GM12878 (cell line): ENCODE measurements around the gene CDK11B.

ENCODE experiments used
- POLR2AphosphoS5 ChIP-seq: IDR thresholded peaks from 2 replicates; pipeline ENCODE4 v1.6.1; 2011; ENCODE audit warnings: mild to moderate bottlenecking, low read length, inconsistent platforms
- SRF ChIP-seq, 2 experiments: IDR thresholded peaks; 2 replicates each; pipeline ENCODE4 v1.6.1; 2011; ENCODE audit warnings: low read depth in 2 of 2, low read length in 2 of 2, mild to moderate bottlenecking in 1 of 2, moderate library complexity in 1 of 2
- TF ChIP-seq, protein P1 (sequence below), 3 experiments: IDR thresholded peaks in 2 of 3; conservative IDR thresholded peaks in 1 of 3; 2 replicates each; pipeline ENCODE4 v1.5.1; 2011; ENCODE audit warnings: low read depth in 3 of 3, low read length in 3 of 3, mild to moderate bottlenecking in 3 of 3, control low read depth in 2 of 3, moderate library complexity in 2 of 3, inconsistent platforms in 1 of 3, mixed read lengths in 1 of 3; ENCODE audit not compliant: control insufficient read depth in 2 of 3, insufficient read depth in 1 of 3; ENCODE audit errors: extremely low read depth in 1 of 3

DNA sequence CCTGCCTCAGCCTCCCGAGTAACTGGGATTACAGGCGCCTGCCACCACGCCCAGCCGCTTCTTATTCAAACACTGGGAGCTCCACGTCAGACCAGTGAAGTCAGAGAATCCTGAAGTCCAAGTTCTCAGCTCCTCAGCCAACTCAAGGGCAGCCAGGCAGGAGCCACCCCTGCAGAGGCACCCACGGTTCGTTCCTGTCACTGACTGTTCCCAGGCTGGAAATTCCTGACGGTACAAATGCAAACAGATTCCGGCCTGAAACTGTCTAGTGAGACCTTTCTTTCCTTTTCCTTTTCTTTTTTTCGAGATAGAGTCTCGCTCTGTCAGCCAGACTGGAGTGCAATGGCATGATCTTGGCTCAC is 22.1 kb upstream of the CDK11B start:
- TF ChIP-seq SRF (IDR thresholded peaks at IDR 0.05; ENCODE audit: low read depth in 2 of 2, low read length in 2 of 2) (no peak), POLR2AphosphoS5 (no peak)
- TF ChIP-seq, protein P1, sequence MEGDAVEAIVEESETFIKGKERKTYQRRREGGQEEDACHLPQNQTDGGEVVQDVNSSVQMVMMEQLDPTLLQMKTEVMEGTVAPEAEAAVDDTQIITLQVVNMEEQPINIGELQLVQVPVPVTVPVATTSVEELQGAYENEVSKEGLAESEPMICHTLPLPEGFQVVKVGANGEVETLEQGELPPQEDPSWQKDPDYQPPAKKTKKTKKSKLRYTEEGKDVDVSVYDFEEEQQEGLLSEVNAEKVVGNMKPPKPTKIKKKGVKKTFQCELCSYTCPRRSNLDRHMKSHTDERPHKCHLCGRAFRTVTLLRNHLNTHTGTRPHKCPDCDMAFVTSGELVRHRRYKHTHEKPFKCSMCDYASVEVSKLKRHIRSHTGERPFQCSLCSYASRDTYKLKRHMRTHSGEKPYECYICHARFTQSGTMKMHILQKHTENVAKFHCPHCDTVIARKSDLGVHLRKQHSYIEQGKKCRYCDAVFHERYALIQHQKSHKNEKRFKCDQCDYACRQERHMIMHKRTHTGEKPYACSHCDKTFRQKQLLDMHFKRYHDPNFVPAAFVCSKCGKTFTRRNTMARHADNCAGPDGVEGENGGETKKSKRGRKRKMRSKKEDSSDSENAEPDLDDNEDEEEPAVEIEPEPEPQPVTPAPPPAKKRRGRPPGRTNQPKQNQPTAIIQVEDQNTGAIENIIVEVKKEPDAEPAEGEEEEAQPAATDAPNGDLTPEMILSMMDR (IDR thresholded peaks at IDR 0.05 in 2 of 3, conservative IDR thresholded peaks at IDR 0.05 in 1 of 3; ENCODE audit: control insufficient read depth in 2 of 3, extremely low read depth in 1 of 3, insufficient read depth in 1 of 3, low read depth in 3 of 3, low read length in 3 of 3) = no peak
